Measurements from ENCODE around the gene RNF150.
"Not testable (repeated sequence)": the region's sequence is repeated elsewhere in the genome, so short reads cannot be mapped to it uniquely, and the experiment has no call there.

RNF150 gene

DNA sequence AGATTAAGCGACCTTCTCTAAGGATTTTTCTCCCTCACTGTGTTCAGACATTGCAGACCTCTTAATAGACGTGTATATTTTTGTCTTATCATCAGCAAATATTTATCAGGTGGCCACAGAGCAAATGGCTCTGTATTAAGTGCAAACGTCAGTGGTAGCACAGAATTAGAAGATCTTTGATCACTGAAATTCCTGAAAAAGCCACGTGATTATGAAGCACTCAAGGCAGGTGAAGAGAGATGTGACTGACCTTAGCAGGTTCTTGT lies 271.2 kb downstream of the RNF150 start:
- no peak for DNase-seq
- no peak for ATAC-seq

- DNase-seq (peak; percentile 45), ATAC-seq (no peak)
These were observed 271.7 kb downstream of the RNF150 start for GRCh38 chr4:140861359-140862176.

- no peak for DNase-seq
- ATAC-seq, result no peak
These were observed 274.4 kb downstream of the RNF150 start for GRCh38 chr4:140858897-140859296.

DNA sequence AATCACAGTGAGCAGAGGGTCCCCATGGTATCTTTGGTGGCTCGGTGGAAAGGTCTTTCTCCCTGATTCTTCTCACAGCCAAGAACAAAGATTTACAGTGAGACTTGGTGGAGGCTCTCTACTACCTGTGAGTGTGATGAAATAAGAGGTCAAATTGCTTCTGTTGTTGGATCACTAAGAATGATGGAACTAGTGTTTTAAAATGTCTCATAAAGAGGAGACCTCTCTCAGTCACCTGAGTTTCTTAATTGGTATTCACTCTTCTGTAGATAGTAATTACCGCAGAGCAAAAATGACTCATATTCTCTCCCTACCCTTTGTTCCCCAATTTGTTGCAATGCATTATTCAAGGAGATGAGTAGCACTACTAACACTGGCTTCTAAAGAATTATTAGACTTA lies 276.2 kb downstream of the RNF150 start:
- ATAC-seq (no peak), DNase-seq (no peak)

- DNase-seq (no peak), ATAC-seq (no peak)
These were observed 276.6 kb downstream of the RNF150 start for GRCh38 chr4:140856621-140857062.

DNA sequence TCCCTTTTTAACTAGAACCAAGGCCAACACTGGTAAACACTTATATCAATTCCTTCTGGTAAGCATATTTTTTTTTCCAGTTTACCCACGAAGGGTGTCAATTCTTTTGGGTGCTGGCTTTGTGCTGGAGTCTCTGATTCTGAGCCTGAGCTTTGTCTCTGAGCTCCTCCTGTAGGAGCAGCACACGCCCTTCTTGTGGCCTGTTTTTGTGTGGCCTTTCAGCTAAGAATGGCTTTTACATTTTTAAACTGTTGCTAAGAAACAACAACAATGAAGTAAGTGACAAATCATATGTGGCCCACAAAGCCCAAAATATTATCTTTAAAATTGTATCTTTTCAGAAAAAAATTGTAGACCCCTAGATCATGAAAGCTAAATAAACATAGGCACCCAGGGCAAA lies 279.1 kb downstream of the RNF150 start:
- ATAC-seq, result no peak

GRCh38 chr4:140851804-140852203 lies 281.5 kb downstream of the RNF150 start:
- ATAC-seq, result no peak

More for the DNA sequence above, 279.1 kb downstream of the RNF150 start:
- DNase-seq, result no peak

DNA sequence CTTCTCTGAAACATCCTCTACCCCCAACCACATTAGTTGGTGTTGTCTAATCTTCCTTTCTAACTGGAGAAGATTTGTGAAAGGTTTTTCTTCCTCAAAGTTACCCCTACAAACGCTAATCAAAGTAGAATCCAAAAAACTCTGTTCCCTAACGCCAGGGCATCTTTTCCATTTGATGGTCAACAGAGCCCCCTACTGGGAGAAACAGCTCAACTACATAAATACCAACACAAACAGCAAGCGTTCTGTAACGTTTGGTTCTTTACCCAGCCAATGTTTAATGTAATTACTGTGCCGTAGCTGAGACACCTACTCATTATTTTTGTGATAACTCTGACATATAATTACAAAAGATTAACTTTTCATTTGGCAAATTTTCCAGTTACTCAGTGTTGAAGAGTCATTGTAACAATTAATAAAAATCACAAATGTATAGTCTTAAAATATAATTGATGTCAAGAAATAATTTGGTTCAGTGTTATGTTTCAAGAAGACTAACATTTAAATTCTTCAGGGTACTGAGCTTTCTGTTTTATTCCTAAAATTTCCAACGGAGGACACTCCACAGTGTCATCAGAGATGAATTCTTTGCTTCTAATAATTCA lies 282.1 kb downstream of the RNF150 start:
- peak; percentile 11 for DNase-seq
- no peak for ATAC-seq

More at GRCh38 chr4:140851804-140852203, 281.5 kb downstream of the RNF150 start:
- DNase-seq, result no peak

- DNase-seq (no peak), ATAC-seq (no peak)
These were observed 283.7 kb downstream of the RNF150 start for GRCh38 chr4:140849526-140849925.

DNA sequence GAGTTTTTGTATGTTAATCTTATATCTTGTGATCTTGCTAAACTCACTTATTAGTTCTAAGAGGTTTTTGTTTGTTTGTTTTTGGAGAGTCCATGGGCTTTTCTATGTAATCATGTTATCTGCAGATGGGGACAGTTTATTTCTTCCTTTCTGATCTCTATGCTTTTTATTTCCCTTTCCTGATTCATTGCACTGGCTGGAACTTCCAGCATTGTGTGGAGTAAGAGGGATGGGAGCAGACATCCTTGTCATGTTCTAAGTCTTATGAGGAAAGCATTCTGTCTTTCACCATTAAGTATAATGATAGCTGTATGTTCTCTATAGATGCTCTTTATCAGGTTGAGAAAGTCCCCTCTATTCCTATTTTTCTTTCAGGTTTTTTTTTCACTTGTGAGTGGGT lies 286.5 kb downstream of the RNF150 start:
- DNase-seq, result no peak
- no peak for ATAC-seq

GRCh38 chr4:140844061-140844460 lies 289.2 kb downstream of the RNF150 start:
- ATAC-seq (no peak), DNase-seq (no peak)

DNA sequence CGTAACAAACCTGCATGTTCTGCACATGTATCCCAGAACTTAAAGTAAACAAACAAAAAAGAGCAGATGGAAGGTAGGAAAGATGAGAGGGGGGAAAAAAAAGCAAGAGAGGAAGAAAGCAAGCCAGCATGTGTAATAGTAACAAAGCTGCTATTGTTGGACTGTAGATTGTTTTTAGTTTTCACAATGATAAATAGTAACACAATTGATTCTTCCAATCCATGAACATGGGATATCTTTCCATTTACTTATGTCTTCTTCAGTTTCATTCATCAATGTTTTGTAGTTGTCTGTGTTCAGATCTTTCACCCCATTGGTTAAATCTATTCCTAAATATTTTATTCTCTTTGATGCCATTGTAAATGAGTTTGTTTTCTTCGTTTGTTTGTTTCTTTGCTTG lies 292.1 kb downstream of the RNF150 start:
- ATAC-seq, result no peak
- DNase-seq, result no peak

DNA sequence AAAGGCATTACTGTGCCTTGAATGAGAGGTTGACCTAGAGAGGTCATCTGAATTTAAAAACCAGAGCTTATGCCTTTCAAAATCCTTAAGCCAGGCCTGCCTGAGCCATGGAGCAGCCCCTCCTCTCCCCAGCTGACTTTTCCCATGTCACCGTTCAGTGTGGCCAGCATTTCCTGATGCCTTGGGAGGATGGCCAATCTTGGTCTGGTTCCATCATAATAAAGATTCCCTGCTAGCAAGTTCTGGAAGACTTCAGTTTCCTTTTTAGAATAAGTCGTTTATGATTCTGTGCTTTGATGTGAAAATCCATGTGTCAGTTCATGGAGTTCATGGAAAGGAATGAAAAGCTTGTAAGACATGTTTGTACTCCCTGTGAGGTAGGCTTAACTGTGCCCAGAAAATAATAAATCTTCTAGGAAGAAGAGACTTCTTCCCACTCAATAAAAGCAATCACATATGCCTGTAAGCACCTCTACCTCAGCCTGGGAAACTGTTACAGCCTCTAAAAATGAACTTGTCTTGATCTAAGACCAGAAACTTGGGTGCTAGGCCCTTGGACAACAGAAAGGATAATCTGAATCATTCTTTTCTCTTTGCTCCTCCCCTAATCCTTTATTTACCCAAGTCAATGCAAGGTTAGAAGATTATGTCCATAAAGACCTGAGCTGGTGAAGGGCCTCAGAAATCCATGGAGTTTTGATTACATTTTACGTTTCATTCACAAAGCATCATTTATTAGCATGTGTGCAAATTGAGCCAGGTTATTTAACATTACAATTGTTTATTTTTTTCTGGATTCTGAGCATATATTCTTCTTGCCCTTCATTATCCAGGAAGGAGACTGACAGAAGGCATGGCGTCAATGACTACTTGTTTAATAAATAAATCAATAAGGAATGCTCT lies 293.1 kb downstream of the RNF150 start:
- no peak for DNase-seq
- no peak for ATAC-seq

DNA sequence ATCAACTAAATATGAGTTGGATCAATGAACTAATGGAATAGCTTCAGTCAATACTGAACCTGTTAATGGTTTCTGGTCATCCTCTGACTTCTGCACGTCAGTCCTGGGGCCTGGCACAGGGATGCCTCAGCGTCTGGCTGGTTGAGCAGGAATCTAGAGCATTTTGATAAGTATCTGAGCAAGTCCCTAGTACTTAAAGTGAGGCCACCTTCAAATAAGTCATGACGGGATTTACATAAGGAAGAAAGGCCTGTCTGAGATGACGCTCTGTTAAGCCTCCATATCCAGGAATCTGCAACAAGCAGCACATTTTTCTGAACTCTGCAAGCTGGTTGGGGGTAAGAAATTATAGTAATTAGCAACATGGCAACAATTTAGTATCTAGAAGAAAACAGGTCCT lies 293.9 kb downstream of the RNF150 start:
- ATAC-seq, result no peak
- no peak for DNase-seq

DNA sequence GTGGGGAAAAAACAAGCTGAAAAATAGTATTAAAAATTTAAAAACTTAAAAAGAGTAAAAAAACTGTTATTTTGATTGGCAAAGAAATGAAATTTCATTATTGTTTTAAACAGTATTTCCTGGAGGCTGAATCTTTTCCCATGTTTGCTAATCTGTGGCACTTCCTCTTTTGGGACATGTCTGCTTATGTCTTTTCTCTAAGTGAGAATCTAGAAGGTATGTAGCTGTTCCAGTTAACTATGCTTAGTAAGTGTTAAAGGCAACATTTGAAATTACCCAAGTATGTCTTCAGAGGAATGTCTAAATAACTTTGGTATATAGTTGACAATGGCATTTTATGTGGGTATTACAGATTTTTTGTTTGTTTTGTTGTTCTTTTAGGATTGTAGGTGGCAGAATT lies 295.5 kb downstream of the RNF150 start:
- DNase-seq, result no peak
- no peak for ATAC-seq

GRCh38 chr4:140834839-140835495 lies 298.3 kb downstream of the RNF150 start:
- DNase-seq, result no peak
- no peak for ATAC-seq

DNA sequence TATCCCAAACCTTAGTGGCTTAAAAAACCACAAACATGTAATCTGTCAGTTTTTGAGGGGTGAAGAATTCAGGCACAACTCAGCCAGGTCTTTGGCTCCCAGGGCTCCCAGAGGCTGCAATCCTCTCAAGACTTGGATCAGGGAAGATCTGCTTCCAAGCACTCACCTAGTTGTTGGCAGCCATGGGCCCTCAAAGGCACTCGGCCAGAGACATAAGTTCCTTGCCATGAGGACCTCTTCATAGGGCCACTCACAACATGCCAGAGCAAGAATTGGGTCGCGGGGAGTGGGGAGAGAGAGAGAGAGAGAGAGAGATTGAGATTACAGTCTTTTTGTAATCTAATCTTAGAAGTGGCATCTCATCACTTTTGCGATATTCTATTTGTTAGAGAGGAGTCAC lies 300.0 kb downstream of the RNF150 start:
- DNase-seq, result no peak
- no peak for ATAC-seq

- DNase-seq (no peak), ATAC-seq (no peak)
These were observed 303.4 kb downstream of the RNF150 start for GRCh38 chr4:140829825-140830224.

- ATAC-seq, result no peak
- DNase-seq, result no peak
These were observed 306.6 kb downstream of the RNF150 start for GRCh38 chr4:140826701-140827027.

- not testable (repeated sequence) for ATAC-seq, DNase-seq
These were observed 312.7 kb downstream of the RNF150 start for GRCh38 chr4:140820520-140820919.

DNA sequence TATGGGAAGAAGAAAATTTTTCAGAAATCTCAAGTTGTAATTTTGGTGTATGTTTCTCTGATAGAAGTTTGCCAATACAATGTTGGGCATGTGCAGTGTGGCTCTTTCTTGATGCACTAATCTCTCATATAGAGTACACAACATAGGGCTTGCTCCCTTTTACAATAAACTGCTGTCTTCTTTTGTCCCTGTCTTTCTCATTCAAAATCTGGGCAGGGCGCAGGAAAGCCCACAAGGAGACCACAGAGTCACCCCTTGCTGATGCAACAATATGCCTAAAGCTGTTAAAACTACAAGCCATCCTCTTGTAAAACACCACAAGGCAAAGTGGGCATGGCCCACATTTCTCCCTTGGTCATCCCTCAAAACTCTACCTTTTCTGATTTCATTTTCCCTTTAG lies 313.7 kb downstream of the RNF150 start:
- DNase-seq (no peak), ATAC-seq (no peak)

GRCh38 chr4:140818433-140818832 lies 314.8 kb downstream of the RNF150 start:
- no peak for ATAC-seq
- no peak for DNase-seq

All from stimulated activated naive CD8-positive, alpha-beta T cell treated with anti-CD3 and anti-CD28 coated beads, Interleukin-15, Interleukin-2, amounts not matched to agents 100 U/mL and 50 U/mL, for 24 hours (primary cell).